Endothelial cell (in vitro differentiated cells): Measurements from ENCODE around the gene ITGAV. TPM values are rescaled to one million over a fixed set of nuclear protein-coding genes. Genes with fewer than 3 reads are reported as not detected.

Experiments
- DNase-seq: peaks from one replicate; pipeline ENCODE4 v3.0.0; 2021; ENCODE audit warnings: low spot score
- H3K27ac Mint-ChIP-seq: one replicate; pipeline ENCODE4 v1.8.0; 2021; ENCODE audit warnings: mixed read lengths, inconsistent platforms; ENCODE audit not compliant: unreplicated experiment
- H3K27me3 Mint-ChIP-seq: one replicate; pipeline ENCODE4 v1.8.0; 2021; ENCODE audit warnings: mild to moderate bottlenecking, moderate library complexity, mixed read lengths, inconsistent platforms; ENCODE audit not compliant: unreplicated experiment
- H3K36me3 Mint-ChIP-seq: one replicate; pipeline ENCODE4 v1.8.0; 2021; ENCODE audit warnings: mild to moderate bottlenecking, low read depth, mixed read lengths, inconsistent platforms; ENCODE audit not compliant: unreplicated experiment
- H3K4me1 Mint-ChIP-seq: one replicate; pipeline ENCODE4 v1.8.0; 2021; ENCODE audit warnings: mild to moderate bottlenecking, mixed read lengths, inconsistent platforms; ENCODE audit not compliant: unreplicated experiment
- H3K4me3 Mint-ChIP-seq: one replicate; pipeline ENCODE4 v1.8.0; 2021; ENCODE audit warnings: mild to moderate bottlenecking, mixed read lengths, inconsistent platforms; ENCODE audit not compliant: unreplicated experiment
- H3K9me3 Mint-ChIP-seq: one replicate; pipeline ENCODE4 v1.8.0; 2021; ENCODE audit warnings: mixed read lengths, inconsistent platforms; ENCODE audit not compliant: unreplicated experiment
- total RNA-seq: library from RNA; stranded (reverse); fragmentation: NEBNext Ultra II Directional; extraction: Animal tissue kit (Norgen Biotek cat#: 25700); gene quantifications from one replicate; pipeline ENCODE4 v1.2.1, GENCODE V29; 2021; ENCODE audit not compliant: unreplicated experiment
- TF ChIP-seq, protein P1 (sequence below): fragments of 200-600 bp; sonication (generic); IDR thresholded peaks from one replicate; pipeline ENCODE4 v1.5.0; 2021; ENCODE audit warnings: antibody characterized with exemption; ENCODE audit not compliant: unreplicated experiment

ITGAV gene
- total RNA-seq, 1 donor from 2014 or later = 154 TPM

DNA sequence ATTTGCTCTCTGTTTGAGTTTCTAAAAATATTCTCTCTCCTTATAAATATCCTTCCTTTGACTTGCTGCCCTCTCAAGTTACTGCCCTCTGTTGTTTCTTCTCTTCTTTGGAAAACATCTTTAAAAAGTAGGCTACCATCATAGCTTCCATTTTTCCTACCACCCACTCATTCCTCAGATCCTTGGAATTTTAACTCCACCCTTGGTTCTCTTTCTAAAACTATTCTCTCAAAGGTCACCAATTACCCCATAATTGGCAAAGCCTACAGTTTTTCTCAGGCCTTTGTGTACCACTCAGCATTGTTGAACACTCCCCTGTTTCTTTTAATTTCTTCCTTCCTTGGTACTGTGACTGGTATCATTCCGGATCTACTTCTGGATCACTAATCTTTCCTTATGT is 43.0 kb upstream of the ITGAV start:
- H3K9me3 Mint-ChIP-seq = no peaks in the 10 kb centered on the region
- peaks cover 20% of the 10 kb centered on the region for H3K4me1 Mint-ChIP-seq
- TF ChIP-seq, protein P1, sequence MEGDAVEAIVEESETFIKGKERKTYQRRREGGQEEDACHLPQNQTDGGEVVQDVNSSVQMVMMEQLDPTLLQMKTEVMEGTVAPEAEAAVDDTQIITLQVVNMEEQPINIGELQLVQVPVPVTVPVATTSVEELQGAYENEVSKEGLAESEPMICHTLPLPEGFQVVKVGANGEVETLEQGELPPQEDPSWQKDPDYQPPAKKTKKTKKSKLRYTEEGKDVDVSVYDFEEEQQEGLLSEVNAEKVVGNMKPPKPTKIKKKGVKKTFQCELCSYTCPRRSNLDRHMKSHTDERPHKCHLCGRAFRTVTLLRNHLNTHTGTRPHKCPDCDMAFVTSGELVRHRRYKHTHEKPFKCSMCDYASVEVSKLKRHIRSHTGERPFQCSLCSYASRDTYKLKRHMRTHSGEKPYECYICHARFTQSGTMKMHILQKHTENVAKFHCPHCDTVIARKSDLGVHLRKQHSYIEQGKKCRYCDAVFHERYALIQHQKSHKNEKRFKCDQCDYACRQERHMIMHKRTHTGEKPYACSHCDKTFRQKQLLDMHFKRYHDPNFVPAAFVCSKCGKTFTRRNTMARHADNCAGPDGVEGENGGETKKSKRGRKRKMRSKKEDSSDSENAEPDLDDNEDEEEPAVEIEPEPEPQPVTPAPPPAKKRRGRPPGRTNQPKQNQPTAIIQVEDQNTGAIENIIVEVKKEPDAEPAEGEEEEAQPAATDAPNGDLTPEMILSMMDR = no peak
- DNase-seq = no peak
- no peaks in the 10 kb centered on the region for H3K36me3 Mint-ChIP-seq
- no peak overlapping the region for H3K4me3 Mint-ChIP-seq
- H3K27ac Mint-ChIP-seq = no peak overlapping the region
- H3K27me3 Mint-ChIP-seq = no peaks in the 10 kb centered on the region

DNA sequence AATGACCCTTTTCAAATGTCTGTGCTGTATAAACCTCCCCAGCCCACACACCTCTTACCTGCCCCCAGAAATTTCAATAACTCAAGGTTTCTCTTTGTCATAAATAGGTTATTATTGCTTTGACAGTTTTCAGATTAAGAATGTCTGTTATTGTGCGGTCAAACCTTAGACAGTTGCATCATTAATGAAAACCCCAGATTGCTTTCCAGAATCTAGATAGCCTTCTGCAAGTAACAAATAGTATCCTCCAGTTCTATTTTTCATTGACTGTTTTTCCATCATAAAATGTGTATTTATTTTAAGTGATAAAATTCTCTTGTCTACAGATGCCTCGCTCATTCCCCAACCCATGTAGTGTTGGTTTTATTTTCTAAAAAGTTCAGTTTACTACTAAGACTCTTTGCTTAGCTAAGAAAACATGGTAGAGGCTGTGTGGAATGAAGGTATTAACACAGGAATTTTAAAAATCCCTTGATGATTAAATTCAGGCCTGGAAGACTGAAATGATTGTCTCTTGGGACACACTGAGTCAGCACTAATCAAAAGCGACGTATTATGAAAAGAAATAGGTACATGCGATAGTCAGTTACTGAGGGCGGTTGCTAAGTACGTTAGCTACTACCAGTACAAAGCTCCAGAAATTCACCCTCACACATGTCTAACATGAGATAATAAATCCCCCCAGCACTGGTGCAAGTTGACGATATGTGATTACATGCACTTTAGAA is 38.4 kb upstream of the ITGAV start:
- Mint-ChIP-seq H3K4me3 (no peak overlapping the region), H3K9me3 (no peaks in the 10 kb centered on the region), H3K36me3 (no peaks in the 10 kb centered on the region), H3K4me1 (no peaks in the 10 kb centered on the region), H3K27me3 (no peaks in the 10 kb centered on the region), H3K27ac (no peak overlapping the region)
- no peak for DNase-seq
- TF ChIP-seq, protein P1 = no peak

DNA sequence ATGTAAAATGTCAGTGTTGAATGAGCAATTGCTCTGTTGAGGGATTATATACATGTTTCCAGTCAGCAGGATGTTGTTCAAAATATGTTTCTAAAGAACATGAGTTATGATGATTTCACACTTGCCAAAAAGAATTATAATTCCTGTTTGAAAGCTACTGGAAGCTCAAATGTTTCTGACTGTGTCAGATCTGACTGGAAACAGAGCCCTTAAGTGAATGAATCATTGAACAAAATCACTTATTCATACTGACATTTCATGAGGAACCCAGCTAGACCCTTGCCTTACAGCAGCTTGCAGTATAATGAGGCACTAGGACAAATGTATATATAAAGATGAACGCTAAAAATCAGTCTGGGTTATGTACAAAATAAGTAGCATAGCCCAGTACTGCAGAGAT is 35.4 kb upstream of the ITGAV start:
- H3K4me3 Mint-ChIP-seq = no peak overlapping the region
- no peak for DNase-seq
- no peaks in the 10 kb centered on the region for H3K9me3 Mint-ChIP-seq
- H3K27ac Mint-ChIP-seq = no peak overlapping the region
- H3K4me1 Mint-ChIP-seq = no peaks in the 10 kb centered on the region
- no peaks in the 10 kb centered on the region for H3K36me3 Mint-ChIP-seq
- no peaks in the 10 kb centered on the region for H3K27me3 Mint-ChIP-seq
- TF ChIP-seq, protein P1 = no peak

DNA sequence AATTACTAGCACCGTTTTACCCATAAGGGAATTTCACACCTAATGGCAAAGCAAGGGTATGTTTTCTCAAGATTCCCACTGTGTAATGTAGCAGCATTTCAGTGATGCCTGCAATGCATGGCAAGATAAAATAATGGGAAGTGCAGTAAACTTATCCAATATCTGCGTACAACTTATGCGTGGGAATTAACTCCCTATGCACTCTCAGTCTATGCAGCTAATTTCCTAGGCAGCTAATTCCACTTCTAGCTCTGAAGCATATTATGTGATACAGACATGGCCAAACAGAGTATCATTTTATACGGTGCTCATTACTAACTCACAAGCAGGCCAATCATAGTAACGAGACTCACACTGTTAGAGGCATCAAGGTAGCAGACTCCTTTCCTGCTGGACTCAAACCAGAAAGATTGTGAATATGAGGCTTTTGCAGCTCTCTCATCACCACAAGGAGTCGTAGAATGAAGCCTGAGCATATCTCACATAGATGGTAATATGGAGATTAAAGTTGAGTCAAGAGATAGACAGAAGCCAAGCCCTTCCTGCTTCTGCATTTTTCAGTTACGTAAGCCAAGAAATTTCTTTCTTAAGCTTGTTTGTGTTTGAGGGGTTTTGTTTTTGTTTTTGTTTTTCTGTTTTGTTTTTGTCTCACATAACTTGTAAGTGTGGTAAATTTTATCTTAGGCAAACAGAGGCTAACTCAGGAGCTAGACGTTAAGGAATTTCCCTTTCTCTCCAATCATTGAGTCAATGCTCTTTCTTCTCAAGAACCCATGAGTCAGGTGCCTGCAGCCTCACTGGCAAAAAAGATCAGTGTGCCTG is 34.8 kb upstream of the ITGAV start:
- Mint-ChIP-seq H3K9me3 (no peaks in the 10 kb centered on the region), H3K27me3 (no peaks in the 10 kb centered on the region), H3K36me3 (no peaks in the 10 kb centered on the region), H3K4me1 (no peaks in the 10 kb centered on the region), H3K4me3 (no peak overlapping the region), H3K27ac (no peak overlapping the region)
- TF ChIP-seq, protein P1 = no peak
- no peak for DNase-seq
